ENCODE results near the gene TRMT112. TPM values are rescaled to one million over a fixed set of nuclear protein-coding genes. Genes with fewer than 3 reads are reported as not detected.

TRMT112 gene
- total RNA-seq, 4 donors from 2014 or later: 202 to 281 (median 212) TPM

DNA sequence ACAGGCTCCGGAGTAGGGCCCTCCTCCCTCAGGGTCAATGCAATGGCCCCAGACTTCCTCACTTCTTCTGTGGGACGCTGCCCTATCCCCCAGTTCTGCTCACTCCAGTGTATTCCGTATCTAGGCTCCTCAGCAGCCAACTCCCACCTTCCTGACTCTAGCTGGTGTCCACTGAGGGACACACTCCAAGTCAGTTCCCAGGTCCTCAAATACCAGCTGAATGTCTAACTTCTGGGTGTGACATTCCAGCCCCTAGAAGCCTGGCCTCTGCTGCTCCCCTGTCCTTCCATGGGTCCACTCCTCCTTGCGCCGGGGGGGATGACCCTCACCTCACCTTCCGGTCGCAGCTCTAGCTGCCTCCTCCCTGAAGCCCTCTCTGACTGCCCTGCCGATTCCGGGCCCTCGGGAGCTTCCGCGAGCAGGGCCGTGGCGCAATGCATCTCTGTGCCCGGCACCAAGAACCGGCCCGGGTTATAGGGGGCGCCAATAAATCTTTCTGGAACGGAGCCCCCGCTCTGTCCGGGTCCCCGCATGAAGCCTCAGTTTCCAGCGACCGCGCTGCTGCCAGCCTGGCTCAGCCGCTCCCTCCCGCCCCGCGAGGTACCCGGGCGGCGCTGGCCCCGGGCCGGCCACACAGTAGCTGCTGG lies 48.3 kb downstream of the TRMT112 start:
- no peaks in the 10 kb centered on the region for H3K9me3 ChIP-seq
- no peaks in the 10 kb centered on the region for H3K27me3 ChIP-seq
- peaks cover 34 to 37% (median 36%) of the 10 kb centered on the region in 4 donors for H3K4me1 ChIP-seq
- intact Hi-C loops (cut with DNase I): loop anchor here (5.0 kb wide), 1 partner anchor 33 kb away; the partner anchor contains the start of gene CATSPERZ
- TF ChIP-seq CTCF (IDR thresholded peaks at IDR 0.05): no peak
- TF ChIP-seq POLR2A (IDR thresholded peaks at IDR 0.05; ENCODE audit: low read depth): no peak
- peak in 1 of 2 donors; percentile 45 for TF ChIP-seq POLR2AphosphoS5 (IDR thresholded peaks at IDR 0.05)
- H3K4me3 ChIP-seq: peak overlapping the region; percentile 70 to 81 (median 78)
- no peak for DNase-seq (ENCODE audit: extremely low spot score)
- H3K27ac ChIP-seq (replicated peaks in 1 of 4): peak overlapping the region; percentile 91 to 98 (median 96)
- WGBS: 4% methylated on average over 5 of the region's 34 CpGs
- peaks cover 8 to 36% (median 34%) of the 10 kb centered on the region in 4 donors for H3K36me3 ChIP-seq

DNA sequence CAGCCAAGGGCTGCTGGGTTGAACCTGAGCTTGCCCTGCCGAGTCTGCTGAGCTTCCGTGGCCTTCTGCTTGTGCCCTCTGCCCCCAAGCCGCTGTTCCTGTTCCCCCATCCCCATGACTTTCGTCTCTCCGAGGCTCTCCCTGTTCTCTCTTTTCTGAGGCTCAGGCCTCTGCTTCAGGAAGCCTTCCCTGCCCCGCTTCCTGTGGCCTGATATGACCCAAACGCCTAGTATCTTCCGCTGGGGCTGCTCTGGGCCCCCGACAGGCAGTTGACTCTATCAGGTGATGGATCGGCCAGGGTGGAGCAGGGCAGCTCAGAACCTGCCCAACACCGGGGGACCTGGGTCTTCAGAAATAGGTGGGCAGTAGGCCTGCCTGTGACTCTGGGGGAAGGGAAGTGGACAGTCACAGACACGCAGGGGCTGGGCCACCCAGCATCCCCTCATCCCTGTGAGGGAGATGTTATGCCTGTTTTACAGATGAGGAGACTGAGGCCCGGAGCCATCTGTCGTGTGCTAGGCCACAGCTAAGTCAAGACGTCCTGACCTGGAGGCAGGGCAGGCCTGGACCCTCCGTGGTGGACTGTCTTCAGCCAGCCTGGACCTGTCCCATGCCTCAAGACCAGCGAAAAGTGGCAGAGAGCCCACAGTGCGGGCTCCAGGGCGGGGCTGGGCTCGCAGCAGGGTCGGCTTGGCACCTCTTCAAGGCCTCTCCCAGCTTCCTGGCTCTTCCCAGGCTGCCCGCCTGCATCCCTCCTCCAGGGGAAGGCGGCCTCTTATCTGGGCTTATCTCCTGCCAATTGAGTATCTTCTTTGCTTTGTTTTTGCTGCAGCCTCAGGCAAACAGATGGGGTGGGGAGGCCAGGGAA lies 49.1 kb downstream of the TRMT112 start:
- Histone ChIP-seq H3K36me3 (peaks cover 9 to 43% (median 41%) of the 10 kb centered on the region in 4 donors), H3K4me3 (peak overlapping the region; percentile 70 to 81 (median 78)), H3K9me3 (no peaks in the 10 kb centered on the region), H3K27ac (replicated peaks in 1 of 4) (peak overlapping the region; percentile 91 to 98 (median 96)), H3K27me3 (no peaks in the 10 kb centered on the region), H3K4me1 (peaks cover 34 to 37% (median 35%) of the 10 kb centered on the region in 4 donors)
- DNase-seq (ENCODE audit: extremely low spot score): no peak
- 40% methylated on average over 17 of the region's 23 CpGs for WGBS
- TF ChIP-seq CTCF (IDR thresholded peaks at IDR 0.05): no peak
- no peak for TF ChIP-seq POLR2AphosphoS5 (IDR thresholded peaks at IDR 0.05)
- no peak for TF ChIP-seq POLR2A (IDR thresholded peaks at IDR 0.05; ENCODE audit: low read depth)
- no peak for TF ChIP-seq EP300 (IDR thresholded peaks at IDR 0.05)
- intact Hi-C loops (cut with DNase I): loop anchor here (5.0 kb wide), 1 partner anchor 34 kb away; the partner anchor contains the start of gene CATSPERZ

GRCh38 chr11:64267207-64267945 lies 50.0 kb downstream of the TRMT112 start:
- Histone ChIP-seq H3K36me3 (peaks cover 13 to 51% (median 49%) of the 10 kb centered on the region in 4 donors), H3K4me1 (peaks cover 32 to 33% (median 33%) of the 10 kb centered on the region in 4 donors), H3K9me3 (no peaks in the 10 kb centered on the region), H3K27me3 (no peaks in the 10 kb centered on the region), H3K27ac (replicated peaks in 1 of 4) (peak overlapping the region; percentile 91 to 98 (median 96)), H3K4me3 (no peak overlapping the region)
- WGBS: 72% methylated on average over 24 of the region's 27 CpGs
- no peak for DNase-seq (ENCODE audit: extremely low spot score)
- intact Hi-C loops (cut with DNase I): loop anchor here (5.0 kb wide), 1 partner anchor 35 kb away; the partner anchor contains the start of gene CATSPERZ
- TF ChIP-seq POLR2AphosphoS5 (IDR thresholded peaks at IDR 0.05) (no peak), POLR2A (IDR thresholded peaks at IDR 0.05; ENCODE audit: low read depth) (no peak), CTCF (IDR thresholded peaks at IDR 0.05) (no peak), EP300 (IDR thresholded peaks at IDR 0.05) (no peak)

Small RNAs within 50 kb of the gene (small RNA-seq; reads per million reads assigned to genes)
- 0.37 to 1.2 (median 0.67) reads per million in 3 donors for gene MIR7155
- gene RF00019: 0 reads per million in 3 donors

Other genes starting within 250 kb of the TRMT112 start
- 10 to 100 TPM; 28.8 to 70.7 (median 33.7) TPM for gene MACROD1, start 151.4 kb downstream of the TRMT112 start, total RNA-seq
- 100 to 1,000 TPM in 3 of 4 donors, 10 to 100 TPM in 1; 82.2 to 116 (median 101) TPM for gene STIP1, start 131.4 kb downstream of the TRMT112 start, total RNA-seq
- gene FERMT3, start 110.8 kb downstream of the TRMT112 start, total RNA-seq: 10 to 100 TPM; 12.9 to 35.5 (median 15.5) TPM
- 10 to 100 TPM; 42.3 to 90.5 (median 72.1) TPM for gene TRPT1, start 91.4 kb downstream of the TRMT112 start, total RNA-seq
- gene NUDT22, start 91.3 kb downstream of the TRMT112 start, total RNA-seq: 10 to 100 TPM; 37.8 to 58.7 (median 48.6) TPM
- gene DNAJC4, start 87.0 kb downstream of the TRMT112 start, total RNA-seq: 10 to 100 TPM; 19.4 to 40.4 (median 25.3) TPM
- 100 to 1,000 TPM in 2 of 4 donors, 10 to 100 TPM in 2; 92.3 to 144 (median 108) TPM for gene VEGFB, start 83.0 kb downstream of the TRMT112 start, total RNA-seq
- gene FKBP2, start 76.5 kb downstream of the TRMT112 start, total RNA-seq: 10 to 100 TPM; 49.0 to 87.8 (median 65.5) TPM
- gene PPP1R14B, start 70.6 kb downstream of the TRMT112 start, total RNA-seq: 10 to 100 TPM; 50.4 to 92.9 (median 79.8) TPM
- 10 to 100 TPM; 18.9 to 36.5 (median 25.3) TPM for gene PLCB3, start 66.0 kb downstream of the TRMT112 start, total RNA-seq
- gene BAD, start 32.9 kb downstream of the TRMT112 start, total RNA-seq: 100 to 1,000 TPM in 3 of 4 donors, 10 to 100 TPM in 1; 99.3 to 138 (median 122) TPM
- gene GPR137, start 31.7 kb downstream of the TRMT112 start, total RNA-seq: 10 to 100 TPM; 20.9 to 36.1 (median 25.4) TPM
- gene KCNK4, start 26.3 kb downstream of the TRMT112 start, total RNA-seq: not detected
- under 1 TPM in 1 of 4 donors, not detected in 3; 0.80 TPM for gene CATSPERZ, start 17.2 kb downstream of the TRMT112 start, total RNA-seq
- gene ESRRA, start 12.0 kb downstream of the TRMT112 start, total RNA-seq: 10 to 100 TPM; 63.5 to 95.8 (median 76.1) TPM
- 100 to 1,000 TPM; 144 to 178 (median 155) TPM for gene PRDX5, start 562 bp upstream of the TRMT112 start, total RNA-seq
- 10 to 100 TPM in 1 of 4 donors, 1 to 10 TPM in 3; 7.0 to 12.5 (median 8.2) TPM for gene CCDC88B, start 22.6 kb upstream of the TRMT112 start, total RNA-seq
- 10 to 100 TPM; 19.1 to 36.1 (median 26.0) TPM for gene RPS6KA4, start 41.6 kb upstream of the TRMT112 start, total RNA-seq
- not detected for gene SLC22A11, start 238.4 kb upstream of the TRMT112 start, total RNA-seq

All from esophagus muscularis mucosa (tissue), 4 donors.